H9 (cell line): Measurements from ENCODE around the gene STKLD1. TPM values are rescaled to one million over a fixed set of nuclear protein-coding genes. Genes with fewer than 3 reads are reported as not detected.

Experiments used
- DNase-seq: peaks from one replicate; pipeline ENCODE4 v3.0.0-alpha.2; 2017
- H2AFZ ChIP-seq: one replicate; pipeline ENCODE4 v1.6.1; 2013; ENCODE audit warnings: mild to moderate bottlenecking, low read length, control low read depth, moderate library complexity
- H2AK5ac ChIP-seq: 2 replicates; pipeline ENCODE4 v1.6.1; 2013; ENCODE audit warnings: low read length, control low read depth, mixed read lengths; ENCODE audit not compliant: insufficient read length
- H2BK120ac ChIP-seq: one replicate; pipeline ENCODE4 v1.6.1; 2013; ENCODE audit warnings: low read depth, mild to moderate bottlenecking, low read length, control low read depth, inconsistent platforms; ENCODE audit not compliant: poor library complexity, severe bottlenecking
- H2BK12ac ChIP-seq: 2 replicates; pipeline ENCODE4 v1.6.1; 2013; ENCODE audit warnings: low read length, control low read depth, mixed read lengths, low read depth; ENCODE audit not compliant: insufficient read length
- H2BK15ac ChIP-seq: 2 replicates; pipeline ENCODE4 v1.6.1; 2013; ENCODE audit warnings: low read depth, low read length, control low read depth
- H2BK20ac ChIP-seq: one replicate; pipeline ENCODE4 v1.6.1; 2013; ENCODE audit warnings: low read depth, mild to moderate bottlenecking, low read length, control low read depth, inconsistent platforms; ENCODE audit not compliant: poor library complexity, severe bottlenecking
- H2BK5ac ChIP-seq: 2 replicates; pipeline ENCODE4 v1.6.1; 2013; ENCODE audit warnings: low read length, control low read depth, mixed read lengths; ENCODE audit not compliant: insufficient read length
- H3K14ac ChIP-seq: 2 replicates; pipeline ENCODE4 v1.6.1; 2013; ENCODE audit warnings: low read length, control low read depth; ENCODE audit not compliant: insufficient read depth
- H3K18ac ChIP-seq: 2 replicates; pipeline ENCODE4 v1.6.1; 2013; ENCODE audit warnings: low read depth, mild to moderate bottlenecking, mixed read lengths, low read length, control low read depth; ENCODE audit not compliant: insufficient read length
- H3K23ac ChIP-seq: 2 replicates; pipeline ENCODE4 v1.6.1; 2013; ENCODE audit warnings: low read length, control low read depth, mixed read lengths, low read depth; ENCODE audit not compliant: insufficient read length
- H3K23me2 ChIP-seq: 2 replicates; pipeline ENCODE4 v1.6.1; 2013; ENCODE audit warnings: low read depth, mild to moderate bottlenecking, mixed read lengths, low read length, control low read depth; ENCODE audit not compliant: insufficient read length, poor library complexity, severe bottlenecking
- H3K27ac ChIP-seq: 2 replicates; pipeline ENCODE4 v1.5.1; 2013; ENCODE audit warnings: low read length, control low read depth, mixed read lengths, low read depth; ENCODE audit not compliant: insufficient read length
- H3K27me3 ChIP-seq: 2 replicates; pipeline ENCODE4 v1.6.1; 2013; ENCODE audit warnings: low read length, control low read depth, inconsistent platforms; ENCODE audit not compliant: insufficient read depth
- H3K4ac ChIP-seq: 2 replicates; pipeline ENCODE4 v1.6.1; 2013; ENCODE audit warnings: low read depth, mild to moderate bottlenecking, control low read depth, inconsistent platforms, low read length, moderate library complexity
- H3K4me1 ChIP-seq: 2 replicates; pipeline ENCODE4 v1.6.1; 2013; ENCODE audit warnings: low read length, control low read depth, inconsistent platforms; ENCODE audit not compliant: insufficient read depth
- H3K4me2 ChIP-seq: 2 replicates; pipeline ENCODE4 v1.6.1; 2013; ENCODE audit warnings: low read length, control low read depth, mixed read lengths; ENCODE audit not compliant: insufficient read length, insufficient read depth
- H3K56ac ChIP-seq: 2 replicates; pipeline ENCODE4 v1.6.1; 2013; ENCODE audit warnings: low read depth, mild to moderate bottlenecking, mixed read lengths, low read length, control low read depth; ENCODE audit not compliant: insufficient read length
- H3K79me1 ChIP-seq: 2 replicates; pipeline ENCODE4 v1.6.1; 2013; ENCODE audit warnings: low read depth, mild to moderate bottlenecking, moderate library complexity, low read length, control low read depth, inconsistent platforms; ENCODE audit not compliant: insufficient read depth, poor library complexity, severe bottlenecking
- H3K79me2 ChIP-seq: 2 replicates; pipeline ENCODE4 v1.6.1; 2013; ENCODE audit warnings: low read length, control low read depth, inconsistent platforms; ENCODE audit not compliant: insufficient read depth
- H3K9ac ChIP-seq: 2 replicates; pipeline ENCODE4 v1.6.1; 2013; ENCODE audit warnings: low read length, control low read depth, mixed read lengths; ENCODE audit not compliant: insufficient read length; ENCODE audit errors: extremely low read depth
- H3K9me3 ChIP-seq: one replicate; pipeline ENCODE4 v1.6.1; 2013; ENCODE audit warnings: low read depth, low read length, inconsistent platforms; ENCODE audit not compliant: control insufficient read depth
- H3T11ph ChIP-seq: one replicate; pipeline ENCODE4 v1.6.1; 2013; ENCODE audit warnings: mild to moderate bottlenecking, low read length, control low read depth, inconsistent platforms
- H4K20me1 ChIP-seq: one replicate; pipeline ENCODE4 v1.6.1; 2013; ENCODE audit not compliant: control insufficient read depth, insufficient read length, insufficient read depth
- H4K5ac ChIP-seq: 2 replicates; pipeline ENCODE4 v1.6.1; 2013; ENCODE audit warnings: low read depth, mild to moderate bottlenecking, mixed read lengths, low read length, control low read depth; ENCODE audit not compliant: insufficient read length
- H4K8ac ChIP-seq: replicated peaks from 2 replicates; pipeline ENCODE4 v1.6.1; 2013; ENCODE audit warnings: low read length, control low read depth, mixed read lengths, low read depth; ENCODE audit not compliant: insufficient read length
- H4K91ac ChIP-seq: 2 replicates; pipeline ENCODE4 v1.6.1; 2013; ENCODE audit warnings: low read depth, mild to moderate bottlenecking, moderate library complexity, mixed read lengths, low read length, control low read depth; ENCODE audit not compliant: insufficient read length
- H3K27ac Mint-ChIP-seq, 3 experiments: 2 replicates in 2 of 3; 3 replicates in 1 of 3; pipeline ENCODE4 v1.8.0; 2020 to 2021; ENCODE audit warnings: mixed read lengths in 3 of 3, mild to moderate bottlenecking in 1 of 3, moderate library complexity in 1 of 3
- H3K27me3 Mint-ChIP-seq: 2 replicates; pipeline ENCODE4 v1.8.0; 2021; ENCODE audit warnings: low read depth, mild to moderate bottlenecking, moderate library complexity, mixed read lengths
- H3K36me3 Mint-ChIP-seq, 3 experiments: 2 replicates in 2 of 3; 3 replicates in 1 of 3; pipeline ENCODE4 v1.8.0; 2020 to 2021; ENCODE audit warnings: low read depth in 3 of 3, mixed read lengths in 3 of 3; ENCODE audit not compliant: insufficient read depth in 1 of 3
- H3K4me1 Mint-ChIP-seq, 2 experiments: 2 replicates each; pipeline ENCODE4 v1.8.0; 2020; ENCODE audit warnings: mixed read lengths in 2 of 2
- H3K4me3 Mint-ChIP-seq, 2 experiments: 2 replicates in 1 of 2; 3 replicates in 1 of 2; pipeline ENCODE4 v1.8.0; 2020 to 2021; ENCODE audit warnings: mild to moderate bottlenecking in 2 of 2, mixed read lengths in 2 of 2, moderate library complexity in 1 of 2
- H3K9me3 Mint-ChIP-seq, 2 experiments: 2 replicates in 1 of 2; 3 replicates in 1 of 2; pipeline ENCODE4 v1.8.0; 2020; ENCODE audit warnings: mild to moderate bottlenecking in 2 of 2, mixed read lengths in 2 of 2, moderate library complexity in 1 of 2
- CTCF ChIP-seq: fragments of 200-600 bp; sonication (generic); conservative IDR thresholded peaks from 3 replicates; pipeline ENCODE4 v1.8.0; 2021; ENCODE audit warnings: antibody characterized with exemption, mild to moderate bottlenecking
- WGBS: extraction: QIAGEN DNeasy Blood & Tissue Kit; methylation state at CpG from one replicate; pipeline ENCODE4 v1.1.7; 2013; ENCODE audit warnings: missing lambda C conversion rate, low lambda C conversion rate, mixed read lengths; ENCODE audit not compliant: insufficient read length; ENCODE audit errors: extremely low coverage; 5-methylcytosine and 5-hydroxymethylcytosine counted together
- total RNA-seq: library from RNA; stranded (reverse); gene quantifications from 2 replicates; pipeline ENCODE4 v1.2.1, GENCODE V29; 2021

Gene STKLD1
- total RNA-seq, 1 experiment from 2014 or later, result 0.57 TPM

- H3K14ac ChIP-seq, result no peak overlapping the region
- H3K4ac ChIP-seq, result no peak overlapping the region
- no peak overlapping the region for H3K27ac ChIP-seq
- H3K27ac Mint-ChIP-seq, result peak overlapping the region in 1 of 3 experiments; percentile 10; a peak in 1 of 7 replicates
- H2BK5ac ChIP-seq, result no peak overlapping the region
- peaks cover 9 to 11% of the 10 kb centered on the region in 2 experiments for H3K4me1 Mint-ChIP-seq
- WGBS, result no CpG with 5 or more reads among the region's 12 CpGs
- peaks cover 10% of the 10 kb centered on the region for H3K79me1 ChIP-seq
- H4K20me1 ChIP-seq, result no peaks in the 10 kb centered on the region
- H3K56ac ChIP-seq, result no peak overlapping the region
- H2BK120ac ChIP-seq, result no peak overlapping the region
- no peak overlapping the region for H3K18ac ChIP-seq
- H4K8ac ChIP-seq, result no peak overlapping the region
- H3K9me3 Mint-ChIP-seq, result no peaks in the 10 kb centered on the region
- H4K91ac ChIP-seq, result no peak overlapping the region
- H2BK20ac ChIP-seq, result no peak overlapping the region
- no peak overlapping the region for H3K23ac ChIP-seq
- no peak overlapping the region for H2BK15ac ChIP-seq
- H3K4me2 ChIP-seq, result no peak overlapping the region
- H3K4me1 ChIP-seq, result no peaks in the 10 kb centered on the region; the same call in 1 of the 2 replicates
- TF ChIP-seq CTCF, result peak; percentile 66
- no peak overlapping the region for H2BK12ac ChIP-seq
- H3T11ph ChIP-seq, result no peak overlapping the region
- H3K9me3 ChIP-seq, result no peaks in the 10 kb centered on the region
- no peaks in the 10 kb centered on the region for H3K27me3 Mint-ChIP-seq
- peak; percentile 84 for DNase-seq
- H3K79me2 ChIP-seq, result peaks cover 6% of the 10 kb centered on the region; the same call in 1 of the 2 replicates
- H4K5ac ChIP-seq, result no peak overlapping the region
- H3K23me2 ChIP-seq, result no peaks in the 10 kb centered on the region
- H3K36me3 Mint-ChIP-seq, result peaks cover 50 to 91% (median 80%) of the 10 kb centered on the region in 3 experiments
- H3K4me3 Mint-ChIP-seq, result no peak overlapping the region; a peak in 1 of 5 replicates
- H3K9ac ChIP-seq, result no peak overlapping the region
- no peaks in the 10 kb centered on the region for H3K27me3 ChIP-seq
- no peak overlapping the region for H2AFZ ChIP-seq
- no peak overlapping the region for H2AK5ac ChIP-seq
These were observed 34.1 kb upstream of the STKLD1 start for GRCh38 chr9:133342069-133342406.
